Measurements from ENCODE around the gene ADAM33.

The ADAM33 gene

GRCh38 chr20:3699037-3699436, 17.2 kb upstream of the ADAM33 start:
- Mint-ChIP-seq H3K36me3 (ENCODE audit: low read depth) (no peaks in the 10 kb centered on the region), H3K27me3 (ENCODE audit: low read depth) (peaks cover under 1% of the 10 kb centered on the region), H3K4me1 (peaks cover 9% of the 10 kb centered on the region), H3K27ac (peak overlapping the region in 1 of 3 experiments; percentile 43), H3K9me3 (no peaks in the 10 kb centered on the region), H3K4me3 (no peak overlapping the region)
- TF ChIP-seq CTCF (IDR thresholded peaks at IDR 0.05; ENCODE audit: unreplicated experiment in 3 of 3), result no peak

GRCh38 chr20:3698591-3699001, 16.8 kb upstream of the ADAM33 start:
- Mint-ChIP-seq H3K9me3 (no peaks in the 10 kb centered on the region), H3K4me1 (peaks cover 9% of the 10 kb centered on the region), H3K36me3 (ENCODE audit: low read depth) (no peaks in the 10 kb centered on the region), H3K4me3 (no peak overlapping the region), H3K27ac (peak overlapping the region in 2 of 3 experiments; percentile 36 to 43), H3K27me3 (ENCODE audit: low read depth) (no peaks in the 10 kb centered on the region)
- no peak for TF ChIP-seq CTCF (IDR thresholded peaks at IDR 0.05; ENCODE audit: unreplicated experiment in 3 of 3)

- no peak overlapping the region for H3K4me3 Mint-ChIP-seq
- H3K27me3 Mint-ChIP-seq (ENCODE audit: low read depth), result no peaks in the 10 kb centered on the region
- no peaks in the 10 kb centered on the region for H3K9me3 Mint-ChIP-seq
- no peaks in the 10 kb centered on the region for H3K36me3 Mint-ChIP-seq (ENCODE audit: low read depth)
- H3K27ac Mint-ChIP-seq, result peak overlapping the region in 1 of 3 experiments; percentile 43
- H3K4me1 Mint-ChIP-seq, result peaks cover 9% of the 10 kb centered on the region
- TF ChIP-seq CTCF (IDR thresholded peaks at IDR 0.05; ENCODE audit: unreplicated experiment in 3 of 3), result no peak
These were observed 15.9 kb upstream of the ADAM33 start for GRCh38 chr20:3697588-3698305.

- Mint-ChIP-seq H3K27me3 (ENCODE audit: low read depth) (no peaks in the 10 kb centered on the region), H3K4me1 (peaks cover 9% of the 10 kb centered on the region), H3K27ac (no peak overlapping the region), H3K36me3 (ENCODE audit: low read depth) (no peaks in the 10 kb centered on the region), H3K9me3 (no peaks in the 10 kb centered on the region), H3K4me3 (no peak overlapping the region)
- TF ChIP-seq CTCF (IDR thresholded peaks at IDR 0.05; ENCODE audit: unreplicated experiment in 3 of 3), result no peak
These were observed 15.2 kb upstream of the ADAM33 start for GRCh38 chr20:3696745-3697587.

- no peak overlapping the region for H3K4me3 Mint-ChIP-seq
- no peaks in the 10 kb centered on the region for H3K9me3 Mint-ChIP-seq
- TF ChIP-seq CTCF (IDR thresholded peaks at IDR 0.05; ENCODE audit: unreplicated experiment in 3 of 3), result peak in 2 of 3 experiments; percentile 20 to 26
- no peaks in the 10 kb centered on the region for H3K36me3 Mint-ChIP-seq (ENCODE audit: low read depth)
- no peaks in the 10 kb centered on the region for H3K27me3 Mint-ChIP-seq (ENCODE audit: low read depth)
- no peak overlapping the region for H3K27ac Mint-ChIP-seq
- peaks cover 9% of the 10 kb centered on the region for H3K4me1 Mint-ChIP-seq
These were observed 14.4 kb upstream of the ADAM33 start for GRCh38 chr20:3696200-3696599.
